Measurements from ENCODE around the gene CTH.
"Not testable (repeated sequence)": the region's sequence is repeated elsewhere in the genome, so short reads cannot be mapped to it uniquely, and the experiment has no call there.

CTH gene

GRCh38 chr1:70410604-70411359 is at the start of gene CTH:
Gene CTH (plus strand): TSS chr1:70411268. CDS start chr1:70411416, 148 bp downstream.
- DNase-seq (ENCODE audit: low read depth) = peak; percentile 98

GRCh38 chr1:70361727-70362398 is 49.2 kb upstream of the CTH start:
- peak; percentile 37 for DNase-seq (ENCODE audit: low read depth)

GRCh38 chr1:70364439-70364838 is 46.6 kb upstream of the CTH start:
- DNase-seq (ENCODE audit: low read depth) = no peak

- not testable (repeated sequence) for DNase-seq (ENCODE audit: low read depth)
Observed at GRCh38 chr1:70366425-70366952, 44.6 kb upstream of the CTH start.

GRCh38 chr1:70366997-70367396 is 44.1 kb upstream of the CTH start:
- DNase-seq (ENCODE audit: low read depth) = not testable (repeated sequence)

GRCh38 chr1:70367397-70367796 is 43.7 kb upstream of the CTH start:
- DNase-seq (ENCODE audit: low read depth) = not testable (repeated sequence)

- DNase-seq (ENCODE audit: low read depth) = not testable (repeated sequence)
Observed at GRCh38 chr1:70371586-70371985, 39.5 kb upstream of the CTH start.

GRCh38 chr1:70372426-70372825 is 38.6 kb upstream of the CTH start:
- no peak for DNase-seq (ENCODE audit: low read depth)

GRCh38 chr1:70373580-70373979 is 37.5 kb upstream of the CTH start:
- peak; percentile 12 for DNase-seq (ENCODE audit: low read depth)

- no peak for DNase-seq (ENCODE audit: low read depth)
Observed at GRCh38 chr1:70376196-70376595, 34.9 kb upstream of the CTH start.

GRCh38 chr1:70382682-70383081 is 28.4 kb upstream of the CTH start:
- no peak for DNase-seq (ENCODE audit: low read depth)

- DNase-seq (ENCODE audit: low read depth) = no peak
Observed at GRCh38 chr1:70383483-70383882, 27.6 kb upstream of the CTH start.

GRCh38 chr1:70384542-70384941 is 26.5 kb upstream of the CTH start:
- DNase-seq (ENCODE audit: low read depth) = no peak

- no peak for DNase-seq (ENCODE audit: low read depth)
Observed at GRCh38 chr1:70385477-70385876, 25.6 kb upstream of the CTH start.

GRCh38 chr1:70386121-70386520 is 24.9 kb upstream of the CTH start:
- DNase-seq (ENCODE audit: low read depth) = no peak

- DNase-seq (ENCODE audit: low read depth) = no peak
Observed at GRCh38 chr1:70387507-70387906, 23.6 kb upstream of the CTH start.

- DNase-seq (ENCODE audit: low read depth) = no peak
Observed at GRCh38 chr1:70392626-70393025, 18.4 kb upstream of the CTH start.

- DNase-seq (ENCODE audit: low read depth) = no peak
Observed at GRCh38 chr1:70396607-70397006, 14.5 kb upstream of the CTH start.

GRCh38 chr1:70397013-70397412 is 14.1 kb upstream of the CTH start:
- DNase-seq (ENCODE audit: low read depth) = no peak

- DNase-seq (ENCODE audit: low read depth) = no peak
Observed at GRCh38 chr1:70400335-70400734, 10.7 kb upstream of the CTH start.

- no peak for DNase-seq (ENCODE audit: low read depth)
Observed at GRCh38 chr1:70401974-70402373, 9.1 kb upstream of the CTH start.

- DNase-seq (ENCODE audit: low read depth) = no peak
Observed at GRCh38 chr1:70403759-70404158, 7.3 kb upstream of the CTH start.

GRCh38 chr1:70405780-70406416 is 5.2 kb upstream of the CTH start:
- DNase-seq (ENCODE audit: low read depth) = no peak
